ENCODE results near the gene TRIP4.
"Not testable (repeated sequence)": the region's sequence is repeated elsewhere in the genome, so short reads cannot be mapped to it uniquely, and the experiment has no call there.

Gene TRIP4

GRCh38 chr15:64495968-64496367 lies 108.3 kb downstream of the TRIP4 start:
- not testable (repeated sequence) for DNase-seq

GRCh38 chr15:64500695-64501395 lies 113.2 kb downstream of the TRIP4 start:
- DNase-seq, result no peak

GRCh38 chr15:64501396-64501715 lies 113.7 kb downstream of the TRIP4 start:
- DNase-seq, result peak; percentile 89

GRCh38 chr15:64502151-64502550 lies 114.5 kb downstream of the TRIP4 start:
- DNase-seq, result no peak

GRCh38 chr15:64502551-64502950 lies 114.9 kb downstream of the TRIP4 start:
- no peak for DNase-seq

- DNase-seq, result no peak
Measured at GRCh38 chr15:64503197-64503596, 115.6 kb downstream of the TRIP4 start.

- no peak for DNase-seq
Measured at GRCh38 chr15:64503640-64504039, 116.0 kb downstream of the TRIP4 start.
